ENCODE results near the gene LMCD1. TPM values are rescaled to one million over a fixed set of nuclear protein-coding genes. Genes with fewer than 3 reads are reported as not detected.

The LMCD1 gene
- total RNA-seq, 3 donors from 2014 or later (not counting 1 experiment from before 2014, with no cell fraction given): not detected

DNA sequence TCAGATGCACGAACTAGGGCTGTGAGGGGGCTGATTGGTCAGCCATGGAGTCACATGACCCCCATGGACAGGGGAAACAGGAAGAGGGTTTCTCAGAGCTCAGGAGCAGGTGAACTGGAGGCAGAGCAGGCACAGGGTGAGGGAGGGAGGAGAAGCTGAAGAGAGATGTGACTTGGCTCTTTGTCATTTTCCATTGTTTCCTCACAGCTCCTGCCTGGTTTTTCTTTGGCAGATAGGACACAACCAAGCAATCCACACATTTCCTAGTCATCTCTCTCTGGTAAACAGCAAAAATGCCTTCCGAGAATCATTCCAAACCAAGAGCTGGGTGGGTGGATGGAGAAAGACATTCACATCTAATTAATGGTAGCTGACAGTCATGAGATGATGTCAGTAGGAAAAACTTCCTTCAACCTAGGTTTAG is 43.4 kb upstream of the LMCD1 start:
- no peak overlapping the region for H3K4me3 Mint-ChIP-seq
- peaks cover 8 to 9% of the 10 kb centered on the region in 2 donors for H3K27me3 Mint-ChIP-seq (ENCODE audit: low read depth in 2 of 2)
- H3K27ac Mint-ChIP-seq: no peak overlapping the region
- Histone ChIP-seq H3K9me3 (ENCODE audit: control insufficient read depth, insufficient read depth, low read length) (no peaks in the 10 kb centered on the region), H3K4me3 (ENCODE audit: low read length) (no peak overlapping the region), H3K27me3 (ENCODE audit: control insufficient read depth, insufficient read depth, low read length) (no peaks in the 10 kb centered on the region), H3K4me1 (ENCODE audit: control insufficient read depth, insufficient read depth, low read length) (no peaks in the 10 kb centered on the region), H3K36me3 (ENCODE audit: control insufficient read depth, insufficient read depth, low read length) (no peaks in the 10 kb centered on the region), H3K27ac (ENCODE audit: low read length) (no peak overlapping the region)
- 40% methylated on average over 1 of the region's 2 CpGs for WGBS (ENCODE audit: insufficient coverage)
- H3K4me1 Mint-ChIP-seq: no peaks in the 10 kb centered on the region
- no peaks in the 10 kb centered on the region for H3K36me3 Mint-ChIP-seq
- intact Hi-C loops (cut with micrococcal nuclease): no loop called here
- TF ChIP-seq CTCF (IDR thresholded peaks at IDR 0.05): no peak
- ATAC-seq (no peak), DNase-seq (no peak)
- no peaks in the 10 kb centered on the region for H3K9me3 Mint-ChIP-seq

- H3K27me3 Mint-ChIP-seq (ENCODE audit: low read depth in 2 of 2): peaks cover 8 to 10% of the 10 kb centered on the region in 2 donors
- intact Hi-C loops (cut with micrococcal nuclease): no loop called here
- Histone ChIP-seq H3K27ac (ENCODE audit: low read length) (no peak overlapping the region), H3K36me3 (ENCODE audit: control insufficient read depth, insufficient read depth, low read length) (no peaks in the 10 kb centered on the region), H3K4me1 (ENCODE audit: control insufficient read depth, insufficient read depth, low read length) (no peaks in the 10 kb centered on the region), H3K27me3 (ENCODE audit: control insufficient read depth, insufficient read depth, low read length) (no peaks in the 10 kb centered on the region), H3K9me3 (ENCODE audit: control insufficient read depth, insufficient read depth, low read length) (no peaks in the 10 kb centered on the region), H3K4me3 (ENCODE audit: low read length) (no peak overlapping the region)
- ATAC-seq (no peak), DNase-seq (no peak)
- H3K9me3 Mint-ChIP-seq: peaks cover 0 to under 1% of the 10 kb centered on the region in 2 donors
- WGBS (ENCODE audit: insufficient coverage): 97% methylated on average over 6 of the region's 6 CpGs
- TF ChIP-seq CTCF (IDR thresholded peaks at IDR 0.05): no peak
- no peak overlapping the region for H3K27ac Mint-ChIP-seq
- H3K36me3 Mint-ChIP-seq: no peaks in the 10 kb centered on the region
- H3K4me1 Mint-ChIP-seq: no peaks in the 10 kb centered on the region
- H3K4me3 Mint-ChIP-seq: no peak overlapping the region
Measured at GRCh38 chr3:8458711-8459110, 42.9 kb upstream of the LMCD1 start.

DNA sequence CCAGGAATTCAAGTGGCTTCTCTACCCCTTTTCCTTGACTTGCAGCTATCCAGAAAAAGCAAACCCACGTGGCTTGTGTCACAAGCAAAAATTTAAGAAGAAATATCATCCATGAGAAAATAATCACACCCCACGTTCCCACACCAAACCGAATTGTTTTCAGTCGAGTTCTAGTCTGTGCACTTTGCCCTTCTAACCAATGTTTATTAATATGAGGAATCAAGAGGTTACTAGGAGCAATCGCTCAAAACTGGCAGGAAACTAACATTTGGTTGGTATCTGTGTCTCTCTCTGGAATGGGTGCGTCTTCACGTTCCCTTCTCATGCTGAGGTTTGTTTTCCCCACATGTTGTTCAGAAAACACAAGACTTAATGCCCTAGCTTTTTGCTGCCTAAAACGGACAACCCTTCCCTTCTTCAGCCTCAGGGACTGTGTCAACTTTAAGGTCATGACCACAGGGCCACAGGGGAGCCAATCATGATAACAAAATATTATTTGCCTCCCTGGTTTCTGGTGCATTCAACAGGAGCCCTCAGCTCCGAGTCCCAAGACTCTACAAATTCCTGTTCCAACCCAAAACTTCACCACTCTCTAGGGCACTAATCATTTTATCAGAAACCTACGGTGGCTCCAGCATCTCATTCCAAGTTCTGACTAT is 41.4 kb upstream of the LMCD1 start:
- peaks cover 8 to 9% of the 10 kb centered on the region in 2 donors for H3K27me3 Mint-ChIP-seq (ENCODE audit: low read depth in 2 of 2)
- no peaks in the 10 kb centered on the region for H3K4me1 Mint-ChIP-seq
- Histone ChIP-seq H3K4me1 (ENCODE audit: control insufficient read depth, insufficient read depth, low read length) (no peaks in the 10 kb centered on the region), H3K27ac (ENCODE audit: low read length) (no peak overlapping the region), H3K9me3 (ENCODE audit: control insufficient read depth, insufficient read depth, low read length) (no peaks in the 10 kb centered on the region), H3K27me3 (ENCODE audit: control insufficient read depth, insufficient read depth, low read length) (no peaks in the 10 kb centered on the region), H3K4me3 (ENCODE audit: low read length) (no peak overlapping the region), H3K36me3 (ENCODE audit: control insufficient read depth, insufficient read depth, low read length) (no peaks in the 10 kb centered on the region)
- no peak overlapping the region for H3K4me3 Mint-ChIP-seq
- TF ChIP-seq CTCF (IDR thresholded peaks at IDR 0.05): no peak
- H3K9me3 Mint-ChIP-seq: peaks cover 0 to 3% of the 10 kb centered on the region in 2 donors
- 80% methylated on average over 10 of the region's 10 CpGs for WGBS (ENCODE audit: insufficient coverage)
- H3K27ac Mint-ChIP-seq: no peak overlapping the region
- intact Hi-C loops (cut with micrococcal nuclease): no loop called here
- no peak for DNase-seq
- ATAC-seq: no peak
- H3K36me3 Mint-ChIP-seq: no peaks in the 10 kb centered on the region
